Prostate gland (tissue), 2 donors: ENCODE measurements around the gene NAALADL1.

ENCODE experiments used
- POLR2A ChIP-seq: fragments of 450-650 bp; IDR thresholded peaks from one replicate; pipeline ENCODE4 v1.6.1; 2016; ENCODE audit warnings: antibody characterized with exemption, mild to moderate bottlenecking
- POLR2AphosphoS5 ChIP-seq: sonication (generic); formaldehyde crosslinking; IDR thresholded peaks from one replicate; pipeline ENCODE4 v1.6.1; 2017; ENCODE audit warnings: antibody characterized with exemption
- TF ChIP-seq, protein P1 (sequence below), 4 experiments: fragments of 200-600 bp in 2 of 4; fragments of 450-650 bp in 2 of 4; sonication (generic) in 2 of 4; IDR thresholded peaks; 1 replicate in 3 of 4; 2 replicates in 1 of 4; pipeline ENCODE4 v1.5.1; 2016 to 2019; ENCODE audit warnings: antibody characterized with exemption in 4 of 4, mild to moderate bottlenecking in 2 of 4, moderate library complexity in 2 of 4

DNA sequence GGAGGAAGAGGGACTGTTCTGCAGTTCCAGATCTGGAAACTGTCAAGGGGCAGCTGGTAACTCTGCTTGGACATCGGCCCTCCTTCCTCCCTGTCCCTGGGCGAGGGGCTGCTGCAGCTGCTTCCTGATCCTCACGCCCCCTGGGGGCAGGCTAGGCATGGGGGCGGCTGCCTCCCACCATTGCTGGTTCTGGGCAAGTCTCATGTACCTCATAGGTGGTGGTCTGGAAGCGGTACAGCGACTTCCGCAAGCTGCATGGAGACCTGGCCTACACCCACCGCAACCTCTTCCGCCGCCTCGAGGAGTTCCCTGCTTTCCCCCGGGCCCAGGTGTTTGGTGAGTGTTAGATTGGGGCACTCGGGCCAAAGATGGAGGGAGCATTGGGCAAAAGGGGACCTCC, 26.1 kb downstream of the NAALADL1 start:
- TF ChIP-seq, protein P1, sequence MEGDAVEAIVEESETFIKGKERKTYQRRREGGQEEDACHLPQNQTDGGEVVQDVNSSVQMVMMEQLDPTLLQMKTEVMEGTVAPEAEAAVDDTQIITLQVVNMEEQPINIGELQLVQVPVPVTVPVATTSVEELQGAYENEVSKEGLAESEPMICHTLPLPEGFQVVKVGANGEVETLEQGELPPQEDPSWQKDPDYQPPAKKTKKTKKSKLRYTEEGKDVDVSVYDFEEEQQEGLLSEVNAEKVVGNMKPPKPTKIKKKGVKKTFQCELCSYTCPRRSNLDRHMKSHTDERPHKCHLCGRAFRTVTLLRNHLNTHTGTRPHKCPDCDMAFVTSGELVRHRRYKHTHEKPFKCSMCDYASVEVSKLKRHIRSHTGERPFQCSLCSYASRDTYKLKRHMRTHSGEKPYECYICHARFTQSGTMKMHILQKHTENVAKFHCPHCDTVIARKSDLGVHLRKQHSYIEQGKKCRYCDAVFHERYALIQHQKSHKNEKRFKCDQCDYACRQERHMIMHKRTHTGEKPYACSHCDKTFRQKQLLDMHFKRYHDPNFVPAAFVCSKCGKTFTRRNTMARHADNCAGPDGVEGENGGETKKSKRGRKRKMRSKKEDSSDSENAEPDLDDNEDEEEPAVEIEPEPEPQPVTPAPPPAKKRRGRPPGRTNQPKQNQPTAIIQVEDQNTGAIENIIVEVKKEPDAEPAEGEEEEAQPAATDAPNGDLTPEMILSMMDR (IDR thresholded peaks at IDR 0.05) = no peak
- TF ChIP-seq POLR2A (no peak), POLR2AphosphoS5 (no peak)
